Stimulated activated naive CD8-positive, alpha-beta T cell treated with anti-CD3 and anti-CD28 coated beads, Interleukin-15, amount 100 ng/mL, for 72 hours (primary cell): ENCODE results near the gene USP34.
A peak's percentile ranks its signal among the peaks of the same experiment; 100 is the strongest.
"Not testable (repeated sequence)": the region's sequence is repeated elsewhere in the genome, so short reads cannot be mapped to it uniquely, and the experiment has no call there.

Experiments
- ATAC-seq: fragments of 150-1000 bp; cut with Tn5 transposase; 2 replicates; pipeline ENCODE4 v1.10.0; 2021; ENCODE audit warnings: mild to moderate bottlenecking, moderate library complexity
- DNase-seq, 2 donors: peaks; one replicate each; pipeline ENCODE4 v3.0.0; 2021 to 2022
- H3K27ac Mint-ChIP-seq, 2 donors: one replicate each; pipeline ENCODE4 v1.8.0; 2022; ENCODE audit warnings: mild to moderate bottlenecking in 2 of 2, mixed read lengths in 2 of 2, moderate library complexity in 2 of 2
- H3K27me3 Mint-ChIP-seq: one replicate; pipeline ENCODE4 v1.8.0; 2022; ENCODE audit warnings: mixed read lengths
- H3K4me1 Mint-ChIP-seq: one replicate; pipeline ENCODE4 v1.8.0; 2022; ENCODE audit warnings: mild to moderate bottlenecking, mixed read lengths
- H3K4me3 Mint-ChIP-seq, 2 donors: one replicate each; pipeline ENCODE4 v1.8.0; 2022; ENCODE audit warnings: mild to moderate bottlenecking in 2 of 2, mixed read lengths in 2 of 2, moderate library complexity in 1 of 2
- H3K9me3 Mint-ChIP-seq, 2 donors: one replicate each; pipeline ENCODE4 v1.8.0; 2022; ENCODE audit warnings: mixed read lengths in 2 of 2

The USP34 gene

DNA sequence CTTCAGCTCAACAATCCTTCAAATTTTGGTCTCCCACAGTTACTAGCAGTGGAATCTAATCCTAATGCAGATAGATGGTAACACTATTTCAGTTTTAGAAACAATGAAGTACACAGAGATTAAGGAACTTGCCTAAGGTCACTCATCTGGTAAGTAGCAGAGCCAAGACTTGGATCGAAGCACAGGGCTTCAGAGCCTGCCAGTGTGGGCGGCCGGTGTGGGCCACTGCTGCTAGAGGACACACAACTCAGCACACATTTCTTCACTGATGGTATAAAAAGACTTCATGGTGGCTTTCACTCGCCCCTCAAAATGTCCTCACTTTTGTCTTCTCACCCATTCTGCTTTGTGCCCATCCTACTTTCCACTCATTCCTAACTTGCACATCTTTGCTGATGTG is 297.8 kb downstream of the USP34 start:
- Mint-ChIP-seq H3K9me3 (no peaks in the 10 kb centered on the region), H3K27ac (no peak overlapping the region), H3K4me3 (no peak overlapping the region), H3K4me1 (peaks cover 7% of the 10 kb centered on the region), H3K27me3 (no peaks in the 10 kb centered on the region)
- no peak for ATAC-seq
- no peak for DNase-seq

DNA sequence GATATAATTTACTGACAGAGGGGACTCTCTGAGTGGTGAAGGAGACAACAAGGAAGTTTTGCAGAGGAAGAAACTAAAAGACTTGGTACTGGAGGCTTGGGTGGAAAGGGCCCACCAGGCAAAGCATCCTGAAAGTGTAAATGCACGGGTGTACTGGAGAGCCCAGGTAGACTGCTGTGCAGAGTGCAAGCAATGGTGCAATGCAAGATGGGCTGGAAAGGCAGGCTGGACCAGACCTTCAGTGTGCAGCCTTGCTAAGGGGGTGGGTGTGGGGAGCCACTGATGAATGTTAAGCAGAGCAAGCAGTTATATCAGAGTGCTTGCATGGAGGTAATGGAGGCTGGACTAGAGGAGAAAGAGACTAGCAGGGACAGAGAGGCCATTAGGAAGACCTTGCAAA is 298.2 kb downstream of the USP34 start:
- Mint-ChIP-seq H3K27me3 (no peaks in the 10 kb centered on the region), H3K4me3 (no peak overlapping the region), H3K4me1 (peaks cover 7% of the 10 kb centered on the region), H3K27ac (no peak overlapping the region), H3K9me3 (no peaks in the 10 kb centered on the region)
- ATAC-seq, result no peak
- no peak for DNase-seq

DNA sequence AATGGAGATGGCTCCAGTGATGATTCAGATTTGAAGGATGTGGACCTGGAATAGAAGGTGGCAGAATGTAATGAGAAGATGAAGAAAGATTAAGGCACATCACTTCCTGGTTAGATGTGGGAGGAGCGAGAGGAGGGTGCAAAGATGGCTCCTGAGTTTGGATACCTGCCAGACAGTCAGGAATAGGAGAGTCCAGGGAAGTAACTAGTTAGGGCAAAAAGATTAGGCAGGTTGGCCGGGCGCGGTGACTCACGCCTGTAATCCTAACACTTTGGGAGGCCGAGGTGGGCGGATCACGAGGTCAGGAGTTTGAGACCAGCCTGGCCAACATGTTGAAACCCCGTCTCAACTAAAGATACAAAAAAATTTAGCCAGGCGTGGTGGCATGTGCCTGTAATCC is 303.3 kb downstream of the USP34 start:
- H3K9me3 Mint-ChIP-seq, result no peaks in the 10 kb centered on the region
- no peaks in the 10 kb centered on the region for H3K27me3 Mint-ChIP-seq
- ATAC-seq, result no peak
- no peak for DNase-seq
- H3K4me3 Mint-ChIP-seq, result no peak overlapping the region
- peak overlapping the region in 1 of 2 donors; percentile 60 for H3K27ac Mint-ChIP-seq
- H3K4me1 Mint-ChIP-seq, result no peaks in the 10 kb centered on the region

DNA sequence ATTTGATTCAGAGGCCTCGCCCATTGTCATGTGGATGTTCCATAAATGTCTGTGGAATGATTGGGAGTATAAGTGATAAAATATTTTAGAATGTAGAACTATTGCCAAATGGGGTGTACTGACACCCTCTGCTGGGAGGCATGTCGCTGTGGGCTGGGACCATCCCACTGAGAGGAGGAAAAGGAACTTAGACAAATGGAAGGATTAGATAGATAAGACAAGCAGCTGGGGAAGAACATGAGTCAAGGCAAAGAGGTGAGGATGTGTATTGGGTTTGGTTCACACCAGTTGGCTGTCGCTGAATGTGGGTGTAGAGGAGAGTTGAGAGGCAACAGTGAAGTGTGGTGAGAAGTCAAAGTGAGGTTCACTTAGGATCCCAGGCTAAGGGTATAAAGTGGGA is 304.9 kb downstream of the USP34 start:
- H3K9me3 Mint-ChIP-seq, result no peaks in the 10 kb centered on the region
- H3K4me1 Mint-ChIP-seq, result no peaks in the 10 kb centered on the region
- H3K27me3 Mint-ChIP-seq, result no peaks in the 10 kb centered on the region
- ATAC-seq (no peak), DNase-seq (no peak)
- H3K27ac Mint-ChIP-seq, result no peak overlapping the region
- no peak overlapping the region for H3K4me3 Mint-ChIP-seq

DNA sequence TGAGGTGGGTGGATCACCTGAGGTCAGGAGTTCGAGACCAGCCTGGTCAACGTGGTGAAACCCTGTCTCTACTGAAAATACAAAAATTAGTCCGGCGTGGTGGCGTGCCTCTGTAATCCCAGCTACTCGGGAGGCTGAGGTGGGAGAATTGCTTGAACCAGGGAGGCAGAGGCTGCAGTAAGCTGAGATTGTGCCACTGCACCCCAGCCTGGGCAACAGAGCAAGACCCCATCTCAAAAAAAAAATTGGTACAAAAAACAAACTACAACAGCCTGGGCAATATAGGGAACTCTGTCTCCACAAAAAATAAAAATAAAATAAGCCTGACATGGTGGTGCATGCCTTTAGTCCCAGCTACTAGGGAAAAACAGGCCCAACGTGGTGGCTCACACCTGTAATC is 305.8 kb downstream of the USP34 start:
- not testable (repeated sequence) for H3K4me1 Mint-ChIP-seq, ATAC-seq, H3K27me3 Mint-ChIP-seq, DNase-seq, H3K4me3 Mint-ChIP-seq, H3K9me3 Mint-ChIP-seq
- peak overlapping the region in 1 of 2 donors; percentile 85 for H3K27ac Mint-ChIP-seq

DNA sequence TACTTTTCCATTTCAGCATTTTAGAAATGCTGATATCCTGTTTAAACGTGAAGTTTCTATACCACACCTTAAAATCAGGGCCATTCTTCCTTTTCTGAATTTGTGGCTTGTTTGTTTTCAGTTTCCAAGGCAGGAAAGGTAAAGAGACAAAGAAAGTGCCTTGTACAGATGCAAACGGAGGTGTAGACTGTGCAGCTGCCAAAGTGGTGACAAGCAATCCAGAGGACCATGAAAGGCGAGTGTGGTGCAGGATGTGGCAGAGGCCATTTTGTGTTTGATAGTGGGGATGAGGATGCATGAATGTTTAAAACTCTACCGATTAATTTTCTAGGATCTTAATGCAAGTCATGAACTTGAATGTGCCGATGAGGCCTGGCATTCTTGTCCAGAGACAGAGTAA is 308.2 kb downstream of the USP34 start:
- DNase-seq (no peak), ATAC-seq (no peak)
- H3K4me3 Mint-ChIP-seq, result no peak overlapping the region
- H3K9me3 Mint-ChIP-seq, result no peaks in the 10 kb centered on the region
- H3K4me1 Mint-ChIP-seq, result peaks cover 9% of the 10 kb centered on the region
- H3K27me3 Mint-ChIP-seq, result no peaks in the 10 kb centered on the region
- no peak overlapping the region for H3K27ac Mint-ChIP-seq

DNA sequence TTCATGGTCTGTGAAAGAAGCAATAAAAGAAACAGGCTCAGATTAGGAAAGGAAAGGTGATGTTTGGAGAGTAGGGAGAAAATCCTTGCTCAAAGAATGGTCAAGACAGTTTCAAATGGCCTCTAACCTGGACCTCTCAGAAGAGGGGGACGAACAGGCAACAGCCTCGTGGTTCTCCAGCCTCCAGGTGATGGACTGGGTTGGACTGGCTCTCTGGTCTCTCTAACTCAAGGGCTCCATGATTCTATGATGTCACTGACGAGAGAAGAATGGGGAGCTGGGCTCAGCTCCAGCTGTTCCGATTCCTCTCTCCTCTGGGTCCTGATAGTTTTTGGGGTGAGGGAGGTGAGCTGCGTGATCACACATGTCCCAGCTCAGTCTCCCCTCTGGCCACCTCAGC is 309.0 kb downstream of the USP34 start, which contains the start of gene C2orf74:
C2orf74 (plus strand) TSS at position 301 of the 400 bp plus-strand sequence. CDS start 327 bp downstream, outside the sequence.
- Mint-ChIP-seq H3K27me3 (no peaks in the 10 kb centered on the region), H3K4me1 (peaks cover 9% of the 10 kb centered on the region), H3K9me3 (no peaks in the 10 kb centered on the region), H3K4me3 (no peak within 1 kb of the TSS), H3K27ac (no peak within 1 kb of the TSS)
- no peak for ATAC-seq
- DNase-seq, result no peak

DNA sequence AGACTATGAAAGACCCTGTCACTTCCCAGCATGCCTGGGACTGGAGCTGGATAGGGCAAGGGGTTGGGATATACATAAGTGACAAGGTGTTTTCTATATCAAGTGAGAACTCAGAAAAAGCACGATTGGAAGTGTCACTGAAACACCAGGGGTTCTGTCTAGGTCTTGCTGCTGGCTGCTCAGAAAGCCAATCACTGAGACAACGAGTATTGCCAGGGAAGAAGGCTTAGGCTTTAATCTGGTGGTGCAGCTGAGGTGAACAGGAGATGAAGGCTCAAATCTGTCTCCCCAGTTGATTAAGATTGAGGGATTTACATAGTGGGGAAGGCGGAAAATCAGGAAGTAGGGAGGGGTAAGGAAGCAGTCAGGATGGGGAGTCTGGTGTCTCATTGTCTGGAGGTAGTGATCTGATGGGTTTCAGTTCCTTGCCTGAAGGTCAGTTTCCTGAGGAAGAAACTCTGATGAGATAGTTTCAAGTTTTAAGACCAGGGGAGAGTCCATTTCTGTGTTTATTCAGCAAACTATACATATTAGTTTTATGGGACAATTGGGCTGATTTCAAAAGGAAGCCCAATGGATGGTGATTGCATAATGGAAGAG is 312.4 kb downstream of the USP34 start:
- ATAC-seq, result no peak
- H3K4me3 Mint-ChIP-seq, result no peak overlapping the region
- H3K27ac Mint-ChIP-seq, result no peak overlapping the region
- H3K4me1 Mint-ChIP-seq, result peaks cover 9% of the 10 kb centered on the region
- H3K9me3 Mint-ChIP-seq, result no peaks in the 10 kb centered on the region
- no peak for DNase-seq
- no peaks in the 10 kb centered on the region for H3K27me3 Mint-ChIP-seq

DNA sequence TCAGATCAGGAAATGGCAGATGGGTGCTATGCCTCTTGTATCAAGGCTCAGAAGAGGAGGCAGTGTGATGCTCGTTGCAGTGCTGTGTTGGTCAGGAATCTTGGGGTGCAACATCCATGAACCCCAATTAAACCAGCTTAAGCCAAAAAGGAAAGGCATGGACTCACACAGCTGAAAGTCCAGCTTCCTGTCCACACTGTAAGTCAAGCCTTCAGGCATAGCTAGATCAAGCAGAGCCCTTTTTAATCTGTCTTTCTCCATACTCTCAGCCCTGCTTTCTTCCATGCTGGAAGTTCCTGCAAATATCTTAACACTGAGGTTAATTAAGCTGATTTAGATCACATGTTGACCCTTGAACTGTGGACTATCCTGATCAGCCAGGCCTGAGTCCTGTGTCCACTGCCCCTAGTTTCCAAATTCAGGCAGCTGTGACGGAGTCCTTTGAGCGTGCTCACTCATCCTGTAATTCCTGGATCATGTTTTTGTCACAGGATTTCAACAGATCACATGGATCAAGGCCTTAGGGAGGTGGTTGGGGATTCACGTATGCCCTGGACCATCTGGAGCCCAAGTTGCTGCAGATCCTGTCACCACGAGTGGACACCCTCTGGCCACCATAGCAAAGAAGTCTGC is 313.4 kb downstream of the USP34 start:
- H3K27ac Mint-ChIP-seq, result no peak overlapping the region
- DNase-seq, result no peak
- H3K9me3 Mint-ChIP-seq, result no peaks in the 10 kb centered on the region
- no peak for ATAC-seq
- H3K4me1 Mint-ChIP-seq, result peaks cover 9% of the 10 kb centered on the region
- H3K27me3 Mint-ChIP-seq, result no peaks in the 10 kb centered on the region
- H3K4me3 Mint-ChIP-seq, result no peak overlapping the region

DNA sequence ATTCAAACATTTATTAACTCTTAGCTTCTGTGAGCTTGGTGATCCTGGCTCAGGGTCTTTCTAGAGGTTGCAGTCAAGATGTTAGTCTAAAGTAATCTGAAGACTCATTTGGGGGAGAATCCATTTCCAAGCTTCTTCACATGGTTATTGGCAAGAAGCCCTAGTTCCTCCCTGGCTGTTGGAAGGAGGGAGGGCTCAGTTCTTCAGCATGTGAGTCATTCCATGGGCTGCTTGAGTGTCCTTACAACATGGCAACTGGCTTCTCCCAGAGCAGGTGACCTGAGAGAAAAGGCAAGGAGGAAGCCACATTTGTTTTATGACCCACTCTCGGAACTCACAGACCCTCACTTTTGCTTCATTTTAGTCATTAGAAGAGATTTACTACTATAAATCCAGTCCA is 319.5 kb downstream of the USP34 start:
- no peaks in the 10 kb centered on the region for H3K9me3 Mint-ChIP-seq
- peaks cover 14% of the 10 kb centered on the region for H3K4me1 Mint-ChIP-seq
- DNase-seq, result no peak
- no peak overlapping the region for H3K4me3 Mint-ChIP-seq
- H3K27me3 Mint-ChIP-seq, result no peaks in the 10 kb centered on the region
- no peak for ATAC-seq
- H3K27ac Mint-ChIP-seq, result no peak overlapping the region

DNA sequence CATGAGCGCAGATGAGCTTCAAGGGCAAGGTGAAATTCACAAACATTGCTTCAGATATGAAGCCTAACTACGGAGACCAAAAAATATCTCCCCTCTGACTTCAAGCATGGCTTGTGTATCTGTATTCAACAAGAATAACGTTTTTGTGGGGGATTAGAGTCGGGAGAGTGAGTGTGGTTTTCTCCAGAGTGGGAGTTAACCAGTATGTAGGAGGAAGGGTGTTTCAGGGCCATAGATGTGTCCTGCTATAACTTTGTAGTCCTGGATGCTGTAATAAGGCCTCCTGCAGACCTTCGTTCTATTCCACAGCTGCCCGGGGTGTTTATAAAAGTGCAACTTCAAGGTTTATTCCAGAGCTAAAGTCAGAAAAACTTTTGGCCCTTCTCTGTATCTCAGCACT is 321.8 kb downstream of the USP34 start:
- Mint-ChIP-seq H3K4me3 (no peak overlapping the region), H3K27me3 (no peaks in the 10 kb centered on the region), H3K4me1 (peaks cover 19% of the 10 kb centered on the region), H3K9me3 (no peaks in the 10 kb centered on the region), H3K27ac (no peak overlapping the region)
- ATAC-seq, result no peak
- no peak for DNase-seq

DNA sequence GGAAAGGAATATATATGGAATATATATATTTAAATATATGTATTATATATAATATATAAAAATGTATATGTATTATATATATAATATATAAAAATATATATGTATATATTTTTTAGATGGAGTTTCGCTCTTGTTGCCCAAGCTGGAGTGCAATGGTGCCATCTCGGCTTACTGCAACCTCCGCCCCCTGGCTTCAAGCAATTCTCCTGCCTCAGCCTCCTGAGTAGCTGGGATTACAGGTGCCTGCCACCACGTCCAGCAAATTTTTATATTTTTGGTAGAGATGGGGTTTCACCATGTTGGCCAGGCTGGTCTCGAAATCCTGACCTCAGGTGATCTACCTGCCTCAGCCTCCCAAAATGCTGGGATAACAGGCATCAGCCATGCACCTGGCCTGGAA is 322.8 kb downstream of the USP34 start:
- not testable (repeated sequence) for H3K27me3 Mint-ChIP-seq, H3K4me3 Mint-ChIP-seq, ATAC-seq, DNase-seq, H3K9me3 Mint-ChIP-seq, H3K27ac Mint-ChIP-seq
- peaks cover 19% of the 10 kb centered on the region for H3K4me1 Mint-ChIP-seq

DNA sequence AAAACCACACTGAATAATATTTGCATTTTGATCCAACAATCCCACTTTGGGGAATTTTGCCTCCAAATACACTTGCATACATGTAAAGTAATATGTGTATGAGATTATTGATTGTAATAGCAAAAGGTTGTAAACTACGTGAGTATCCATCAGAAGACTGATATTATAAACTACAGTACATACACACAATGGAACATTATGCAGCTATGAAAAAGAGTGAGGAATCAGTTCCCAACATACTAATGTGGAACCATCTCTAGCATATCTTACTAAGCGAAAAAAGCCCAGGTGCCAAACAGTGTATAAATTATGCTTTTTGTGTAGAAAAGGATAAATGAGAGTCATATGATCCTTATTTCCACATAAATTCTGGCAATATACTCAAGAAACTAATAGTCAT is 324.9 kb downstream of the USP34 start:
- ATAC-seq, result no peak
- Mint-ChIP-seq H3K9me3 (no peaks in the 10 kb centered on the region), H3K4me1 (peaks cover 19% of the 10 kb centered on the region), H3K27ac (no peak overlapping the region), H3K4me3 (peak overlapping the region in 1 of 2 donors; percentile 94), H3K27me3 (no peaks in the 10 kb centered on the region)
- no peak for DNase-seq

DNA sequence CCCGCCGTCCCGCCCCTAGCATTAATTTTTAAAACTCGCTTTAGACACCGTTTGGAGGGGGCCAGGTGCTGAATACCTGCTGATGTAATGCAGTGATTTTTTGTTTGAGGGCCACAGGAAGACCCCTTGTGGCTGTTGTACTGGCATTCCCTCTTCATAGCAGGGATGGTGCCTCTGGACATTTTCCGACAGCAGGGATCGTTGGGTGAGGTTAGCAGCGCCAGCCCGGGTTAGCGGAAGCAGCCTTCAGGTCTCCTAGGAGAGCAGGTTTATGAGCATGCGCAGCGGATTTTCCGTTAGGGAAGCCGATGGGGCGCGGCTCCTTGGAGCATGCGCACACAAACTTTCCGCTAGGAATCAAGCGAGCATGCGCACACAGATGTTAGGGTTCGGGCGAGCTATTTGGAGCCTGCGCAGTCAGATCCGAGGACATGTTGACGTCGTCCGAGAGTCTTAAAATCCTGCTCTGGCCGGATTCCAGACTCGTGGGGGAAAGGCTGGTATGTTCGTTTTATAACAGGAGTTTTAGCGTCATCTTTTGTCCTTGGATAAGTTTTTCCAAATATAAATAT is 326.1 kb downstream of the USP34 start:
- peak; percentile 88 to 95 for DNase-seq
- peak overlapping the region; percentile 94 to 95 for H3K4me3 Mint-ChIP-seq
- no peaks in the 10 kb centered on the region for H3K27me3 Mint-ChIP-seq
- H3K4me1 Mint-ChIP-seq, result peaks cover 14% of the 10 kb centered on the region
- no peaks in the 10 kb centered on the region for H3K9me3 Mint-ChIP-seq
- peak overlapping the region; percentile 99 for H3K27ac Mint-ChIP-seq
- peak; percentile 98 for ATAC-seq

DNA sequence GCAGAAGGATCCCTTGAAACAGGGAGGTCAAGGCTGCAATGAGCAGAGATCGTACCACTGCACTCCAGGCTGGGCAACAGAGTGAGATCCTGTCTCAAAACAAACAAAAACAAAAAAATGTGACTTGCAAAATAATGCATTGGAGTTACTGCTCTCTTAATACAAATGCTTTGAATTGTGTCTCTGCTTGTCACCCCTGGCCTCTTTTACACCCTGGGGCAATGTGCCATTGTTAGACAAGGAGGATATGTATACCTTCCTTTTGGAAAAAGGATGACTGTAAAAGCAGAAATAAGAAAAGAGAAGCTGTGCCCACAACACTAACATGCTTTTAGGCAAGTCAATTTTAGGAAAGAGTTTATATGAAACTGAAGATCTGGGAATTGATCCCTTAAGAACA is 329.7 kb downstream of the USP34 start:
- Mint-ChIP-seq H3K27me3 (no peaks in the 10 kb centered on the region), H3K27ac (no peak overlapping the region)

DNA sequence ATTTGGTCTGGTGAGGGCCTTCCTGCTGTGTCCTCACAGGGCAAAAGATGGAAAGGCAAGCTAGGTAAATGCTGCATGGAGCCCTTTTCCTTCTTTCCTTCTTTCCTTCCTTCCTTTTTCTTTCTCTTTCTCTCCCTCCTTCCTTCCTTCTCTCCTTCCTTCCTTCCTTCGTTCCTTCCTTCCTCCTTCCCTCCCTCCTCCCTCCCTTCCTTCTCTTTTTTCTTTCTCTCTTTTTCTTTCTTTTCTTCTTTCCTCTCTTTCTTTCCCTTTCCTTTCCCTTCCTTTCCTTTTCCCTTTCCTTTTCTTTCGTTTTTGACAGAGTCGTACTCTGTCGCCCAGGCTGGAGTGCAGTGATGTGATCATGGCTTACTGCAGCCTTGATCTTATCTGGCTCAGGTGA is 332.0 kb downstream of the USP34 start:
- ATAC-seq (no peak), DNase-seq (no peak)
- Mint-ChIP-seq H3K27me3 (no peaks in the 10 kb centered on the region), H3K27ac (peak overlapping the region in 1 of 2 donors; percentile 55), H3K4me1 (peaks cover 6% of the 10 kb centered on the region), H3K4me3 (no peak overlapping the region), H3K9me3 (no peaks in the 10 kb centered on the region)

More for the DNA sequence above, 329.7 kb downstream of the USP34 start:
- DNase-seq, result no peak
- no peak overlapping the region for H3K4me3 Mint-ChIP-seq
- H3K4me1 Mint-ChIP-seq, result peaks cover 5% of the 10 kb centered on the region
- no peak for ATAC-seq
- no peaks in the 10 kb centered on the region for H3K9me3 Mint-ChIP-seq
